Measurements from ENCODE around the gene PBXIP1. TPM values are rescaled to one million over a fixed set of nuclear protein-coding genes. Genes with fewer than 3 reads are reported as not detected.

PBXIP1 gene
- total and polyA plus RNA-seq, 2 of the 13 experiments (the other 11 are each of a cell fraction or from before 2014, with no cell fraction given) = 16.3 to 31.9 TPM

DNA sequence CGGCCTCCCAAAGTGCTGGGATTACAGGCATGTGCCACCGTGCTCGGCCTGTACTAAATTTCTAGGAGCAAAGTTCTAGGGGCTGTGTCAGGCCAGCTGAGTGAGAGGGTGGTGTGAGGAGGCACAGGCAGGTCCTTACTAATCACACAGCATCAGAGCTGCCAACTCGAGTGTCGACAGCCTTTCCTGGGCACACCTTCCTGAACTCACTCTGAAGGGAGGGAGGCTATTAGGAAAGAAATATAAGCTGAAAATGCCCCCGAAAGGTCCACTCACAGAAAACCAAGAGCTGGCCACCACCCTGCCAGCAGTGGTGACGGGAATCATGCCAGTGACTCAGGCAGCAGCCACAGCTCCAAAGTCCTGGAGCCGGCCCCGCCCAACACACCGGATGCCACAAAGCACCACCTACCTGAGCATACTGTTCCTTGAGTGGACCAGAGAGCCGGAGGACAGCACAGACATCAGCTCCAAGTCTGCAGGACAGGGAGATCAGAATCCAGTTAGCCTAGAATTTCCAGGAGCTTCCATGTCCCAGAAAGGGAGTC lies 23.9 kb downstream of the PBXIP1 start (continued):
- TF ChIP-seq ZNF646 (CRISPR knock-in tag; IDR thresholded peaks at IDR 0.05) (no peak), ZNF749 (CRISPR knock-in tag; IDR thresholded peaks at IDR 0.05; ENCODE audit: borderline replicate concordance) (no peak; the same call in 1 of the 2 replicates), ZNF589 (CRISPR knock-in tag; conservative IDR thresholded peaks at IDR 0.05) (no peak), ZNF253 (CRISPR knock-in tag; IDR thresholded peaks at IDR 0.05; ENCODE audit: borderline replicate concordance) (no peak), PLRG1 (conservative IDR thresholded peaks at IDR 0.05) (no peak), ZFYVE20 (CRISPR knock-in tag; IDR thresholded peaks at IDR 0.05; ENCODE audit: borderline replicate concordance, low read depth) (no peak), ZNF547 (CRISPR knock-in tag; IDR thresholded peaks at IDR 0.05) (peak; percentile 59; the same call in 1 of the 2 replicates), TARDBP (CRISPR knock-in tag; IDR thresholded peaks at IDR 0.05) (no peak; the same call in none of the 2 replicates), MLLT10 (CRISPR knock-in tag; IDR thresholded peaks at IDR 0.05) (no peak), ATF3 (CRISPR knock-in tag; IDR thresholded peaks at IDR 0.05) (no peak), ZNF143 (CRISPR knock-in tag; IDR thresholded peaks at IDR 0.05) (no peak), ZNF83 (CRISPR knock-in tag; IDR thresholded peaks at IDR 0.05; ENCODE audit: borderline replicate concordance) (0 out of 2 replicates have a peak, but pooled peaks have one; percentile 59), ZNF576 (CRISPR knock-in tag; IDR thresholded peaks at IDR 0.05) (no peak), CBX2 (IDR thresholded peaks at IDR 0.05; ENCODE audit: low read depth, low read length) (no peak), CBX2 (CRISPR knock-in tag; IDR thresholded peaks at IDR 0.05; ENCODE audit: low read depth) (no peak), POLR2AphosphoS2 (IDR thresholded peaks at IDR 0.05; ENCODE audit: low read depth, low read length) (no peak), NFRKB (IDR thresholded peaks at IDR 0.05) (no peak), ZNF720 (CRISPR knock-in tag; IDR thresholded peaks at IDR 0.05) (no peak)
- TF ChIP-seq, protein P1, sequence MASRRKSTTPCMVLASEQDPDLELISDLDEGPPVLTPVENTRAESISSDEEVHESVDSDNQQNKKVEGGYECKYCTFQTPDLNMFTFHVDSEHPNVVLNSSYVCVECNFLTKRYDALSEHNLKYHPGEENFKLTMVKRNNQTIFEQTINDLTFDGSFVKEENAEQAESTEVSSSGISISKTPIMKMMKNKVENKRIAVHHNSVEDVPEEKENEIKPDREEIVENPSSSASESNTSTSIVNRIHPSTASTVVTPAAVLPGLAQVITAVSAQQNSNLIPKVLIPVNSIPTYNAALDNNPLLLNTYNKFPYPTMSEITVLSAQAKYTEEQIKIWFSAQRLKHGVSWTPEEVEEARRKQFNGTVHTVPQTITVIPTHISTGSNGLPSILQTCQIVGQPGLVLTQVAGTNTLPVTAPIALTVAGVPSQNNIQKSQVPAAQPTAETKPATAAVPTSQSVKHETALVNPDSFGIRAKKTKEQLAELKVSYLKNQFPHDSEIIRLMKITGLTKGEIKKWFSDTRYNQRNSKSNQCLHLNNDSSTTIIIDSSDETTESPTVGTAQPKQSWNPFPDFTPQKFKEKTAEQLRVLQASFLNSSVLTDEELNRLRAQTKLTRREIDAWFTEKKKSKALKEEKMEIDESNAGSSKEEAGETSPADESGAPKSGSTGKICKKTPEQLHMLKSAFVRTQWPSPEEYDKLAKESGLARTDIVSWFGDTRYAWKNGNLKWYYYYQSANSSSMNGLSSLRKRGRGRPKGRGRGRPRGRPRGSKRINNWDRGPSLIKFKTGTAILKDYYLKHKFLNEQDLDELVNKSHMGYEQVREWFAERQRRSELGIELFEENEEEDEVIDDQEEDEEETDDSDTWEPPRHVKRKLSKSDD (CRISPR knock-in tag; IDR thresholded peaks at IDR 0.05; ENCODE audit: low read depth) = no peak
- TF ChIP-seq, protein P2, sequence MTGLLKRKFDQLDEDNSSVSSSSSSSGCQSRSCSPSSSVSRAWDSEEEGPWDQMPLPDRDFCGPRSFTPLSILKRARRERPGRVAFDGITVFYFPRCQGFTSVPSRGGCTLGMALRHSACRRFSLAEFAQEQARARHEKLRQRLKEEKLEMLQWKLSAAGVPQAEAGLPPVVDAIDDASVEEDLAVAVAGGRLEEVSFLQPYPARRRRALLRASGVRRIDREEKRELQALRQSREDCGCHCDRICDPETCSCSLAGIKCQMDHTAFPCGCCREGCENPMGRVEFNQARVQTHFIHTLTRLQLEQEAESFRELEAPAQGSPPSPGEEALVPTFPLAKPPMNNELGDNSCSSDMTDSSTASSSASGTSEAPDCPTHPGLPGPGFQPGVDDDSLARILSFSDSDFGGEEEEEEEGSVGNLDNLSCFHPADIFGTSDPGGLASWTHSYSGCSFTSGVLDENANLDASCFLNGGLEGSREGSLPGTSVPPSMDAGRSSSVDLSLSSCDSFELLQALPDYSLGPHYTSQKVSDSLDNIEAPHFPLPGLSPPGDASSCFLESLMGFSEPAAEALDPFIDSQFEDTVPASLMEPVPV (CRISPR knock-in tag; IDR thresholded peaks at IDR 0.05) = no peak
